ENCODE measurements around the gene LRP11. TPM values are rescaled to one million over a fixed set of nuclear protein-coding genes. Genes with fewer than 3 reads are reported as not detected.
"Not testable (repeated sequence)": the region's sequence is repeated elsewhere in the genome, so short reads cannot be mapped to it uniquely, and the experiment has no call there.

The LRP11 gene
- total and polyA plus RNA-seq, 9 of the 15 experiments (the other 6 are each of a cell fraction or from before 2014, with no cell fraction given), result 0.51 to 3.5 (median 2.4) TPM

- POLR2A ChIA-PET, result not testable (repeated sequence)
- in situ Hi-C loops (cut with MboI), result loop anchor here (25.0 kb wide), 1 partner anchor 871 kb away; no protein-coding TSS in a partner anchor
These were observed 44.3 kb upstream of the LRP11 start for GRCh38 chr6:149908480-149908879.

More at GRCh38 chr6:149908480-149908879, 44.3 kb upstream of the LRP11 start:
- peaks cover 24 to 66% of the 10 kb centered on the region in 2 experiments; a peak in 4 of 5 replicates for H3K27me3 ChIP-seq (ENCODE audit: control insufficient read depth in 2 of 2, insufficient read depth in 2 of 2, low read length in 2 of 2)
- H4K20me1 ChIP-seq (replicated peaks; ENCODE audit: control insufficient read depth, insufficient read depth, low read length); CTCF ChIA-PET (ENCODE audit: low intra/inter-chr PET ratio); H3K79me2 ChIP-seq (ENCODE audit: control insufficient read depth, insufficient read depth, low read length); H3K9me3 ChIP-seq (replicated peaks; ENCODE audit: control insufficient read depth, insufficient read depth, low read depth, low read length); H2AFZ ChIP-seq (ENCODE audit: low read depth, low read length); H3K36me3 ChIP-seq (ENCODE audit: control insufficient read depth, insufficient read depth, low read length); DNase-seq (ENCODE audit: extremely low read depth in 1 of 4, low spot score in 3 of 4); H3K4me2 ChIP-seq (ENCODE audit: insufficient read depth, low read length); H3K4me1 ChIP-seq (replicated peaks in 1 of 2; ENCODE audit: control insufficient read depth in 2 of 2, insufficient read depth in 2 of 2, low read length in 2 of 2); H3K9me1 ChIP-seq (ENCODE audit: control insufficient read depth, insufficient read depth, low read length); intact Hi-C loops (cut with micrococcal nuclease); FAIRE-seq; H3K9ac ChIP-seq (ENCODE audit: insufficient read depth in 1 of 2, low read depth in 2 of 2, low read length in 2 of 2); H3K27ac ChIP-seq (ENCODE audit: extremely low read depth, low read depth, low read length); BruUV-seq (replicated peaks); H3K4me3 ChIP-seq; ATAC-seq: not testable (repeated sequence)
- TF ChIP-seq CBX3 (IDR thresholded peaks at IDR 0.05; ENCODE audit: borderline replicate concordance in 1 of 2, low read length in 2 of 2), result peak in 1 of 2 experiments; percentile 81; a peak in 2 of 3 replicates
- TF ChIP-seq, protein P1, sequence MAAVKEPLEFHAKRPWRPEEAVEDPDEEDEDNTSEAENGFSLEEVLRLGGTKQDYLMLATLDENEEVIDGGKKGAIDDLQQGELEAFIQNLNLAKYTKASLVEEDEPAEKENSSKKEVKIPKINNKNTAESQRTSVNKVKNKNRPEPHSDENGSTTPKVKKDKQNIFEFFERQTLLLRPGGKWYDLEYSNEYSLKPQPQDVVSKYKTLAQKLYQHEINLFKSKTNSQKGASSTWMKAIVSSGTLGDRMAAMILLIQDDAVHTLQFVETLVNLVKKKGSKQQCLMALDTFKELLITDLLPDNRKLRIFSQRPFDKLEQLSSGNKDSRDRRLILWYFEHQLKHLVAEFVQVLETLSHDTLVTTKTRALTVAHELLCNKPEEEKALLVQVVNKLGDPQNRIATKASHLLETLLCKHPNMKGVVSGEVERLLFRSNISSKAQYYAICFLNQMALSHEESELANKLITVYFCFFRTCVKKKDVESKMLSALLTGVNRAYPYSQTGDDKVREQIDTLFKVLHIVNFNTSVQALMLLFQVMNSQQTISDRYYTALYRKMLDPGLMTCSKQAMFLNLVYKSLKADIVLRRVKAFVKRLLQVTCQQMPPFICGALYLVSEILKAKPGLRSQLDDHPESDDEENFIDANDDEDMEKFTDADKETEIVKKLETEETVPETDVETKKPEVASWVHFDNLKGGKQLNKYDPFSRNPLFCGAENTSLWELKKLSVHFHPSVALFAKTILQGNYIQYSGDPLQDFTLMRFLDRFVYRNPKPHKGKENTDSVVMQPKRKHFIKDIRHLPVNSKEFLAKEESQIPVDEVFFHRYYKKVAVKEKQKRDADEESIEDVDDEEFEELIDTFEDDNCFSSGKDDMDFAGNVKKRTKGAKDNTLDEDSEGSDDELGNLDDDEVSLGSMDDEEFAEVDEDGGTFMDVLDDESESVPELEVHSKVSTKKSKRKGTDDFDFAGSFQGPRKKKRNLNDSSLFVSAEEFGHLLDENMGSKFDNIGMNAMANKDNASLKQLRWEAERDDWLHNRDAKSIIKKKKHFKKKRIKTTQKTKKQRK (IDR thresholded peaks at IDR 0.05; ENCODE audit: borderline replicate concordance, low read depth, low read length), result peak; percentile 60; the same call in 1 of the 2 replicates
- TF ChIP-seq ZFP36 (IDR thresholded peaks at IDR 0.05; ENCODE audit: low read depth, low read length, partially characterized antibody), result peak; percentile 88
- TF ChIP-seq TRIM28 (IDR thresholded peaks at IDR 0.05), result peak; percentile 84
- peak; percentile 73 for TF ChIP-seq ZNF280A (IDR thresholded peaks at IDR 0.05; ENCODE audit: low read depth, partially characterized antibody)
- 6% methylated on average over 4 of the region's 4 CpGs for WGBS (ENCODE audit: insufficient coverage, low coverage, missing lambda C conversion rate)
